GM21367 (cell line): Measurements from ENCODE around the gene ASPHD1.
"Not testable (repeated sequence)": the region's sequence is repeated elsewhere in the genome, so short reads cannot be mapped to it uniquely, and the experiment has no call there.

Source experiments
- ATAC-seq: cut with Tn5 transposase; IDR thresholded peaks from one replicate; pipeline ENCODE4 v1.9.1; 2021; ENCODE audit not compliant: unreplicated experiment

The ASPHD1 gene

GRCh38 chr16:29876594-29877249 is 23.6 kb upstream of the ASPHD1 start:
- no peak for ATAC-seq

- no peak for ATAC-seq
Observed at GRCh38 chr16:29877266-29877961, 22.9 kb upstream of the ASPHD1 start.

DNA sequence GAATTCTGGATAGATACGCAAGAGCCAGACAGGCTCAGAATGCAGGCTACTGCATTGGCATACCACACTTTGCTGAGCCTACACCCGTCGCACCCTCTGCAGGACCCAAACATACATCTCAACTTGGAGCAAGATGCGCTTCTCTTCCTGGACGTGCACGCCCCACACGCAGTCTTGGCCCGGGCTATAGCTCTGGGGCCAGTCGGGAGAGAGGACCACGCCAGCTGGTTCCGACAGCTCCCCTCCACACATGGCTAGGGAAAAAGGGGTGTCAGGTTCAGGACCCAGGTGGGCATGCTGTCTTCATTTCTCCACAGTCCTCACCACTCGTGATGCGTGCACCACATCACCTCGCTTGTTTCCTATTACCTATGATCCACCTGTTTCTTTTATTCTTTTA is 22.1 kb upstream of the ASPHD1 start:
- no peak for ATAC-seq

GRCh38 chr16:29881050-29881449 is 19.2 kb upstream of the ASPHD1 start:
- no peak for ATAC-seq

DNA sequence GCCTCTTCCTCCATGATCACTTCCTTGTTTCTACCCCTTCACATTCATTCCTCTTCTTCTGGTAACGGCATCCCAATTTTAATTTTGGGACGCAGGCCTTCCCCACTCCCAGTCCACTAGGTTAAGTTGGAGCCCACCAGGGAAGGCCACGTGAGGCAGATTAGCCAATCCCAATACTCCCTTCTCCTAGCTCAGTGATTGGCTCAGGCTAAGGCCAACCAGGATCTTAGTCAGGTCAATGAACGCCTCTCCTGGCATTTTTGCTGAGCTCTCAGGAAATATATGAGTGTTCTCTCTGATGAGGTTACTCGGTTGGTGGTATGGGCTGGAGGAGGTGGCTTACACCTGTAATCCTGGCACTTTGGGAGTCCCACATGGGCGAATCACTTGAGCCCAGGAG is 16.3 kb upstream of the ASPHD1 start:
- no peak for ATAC-seq

DNA sequence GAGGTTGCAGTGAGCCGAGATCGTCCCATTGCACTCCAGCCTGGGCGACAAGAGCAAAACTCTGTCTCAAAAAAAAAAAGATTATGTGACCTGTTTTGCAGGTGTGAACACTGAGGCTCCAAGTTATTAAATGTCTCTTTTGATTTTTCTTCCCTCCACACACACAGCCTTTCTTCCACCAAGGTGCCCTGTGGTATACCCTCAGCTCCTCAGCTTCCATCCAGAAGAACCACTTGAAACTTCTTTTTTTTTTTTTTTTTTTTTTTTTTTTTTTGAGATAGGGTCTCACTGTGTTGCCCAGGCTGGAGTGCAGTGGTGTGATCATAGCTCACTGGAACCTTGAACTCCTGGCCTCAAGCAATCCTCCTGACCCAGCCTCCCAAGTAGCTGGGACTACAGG is 10.9 kb upstream of the ASPHD1 start:
- ATAC-seq = not testable (repeated sequence)

GRCh38 chr16:29891525-29892457 is 8.5 kb upstream of the ASPHD1 start:
- ATAC-seq = no peak

DNA sequence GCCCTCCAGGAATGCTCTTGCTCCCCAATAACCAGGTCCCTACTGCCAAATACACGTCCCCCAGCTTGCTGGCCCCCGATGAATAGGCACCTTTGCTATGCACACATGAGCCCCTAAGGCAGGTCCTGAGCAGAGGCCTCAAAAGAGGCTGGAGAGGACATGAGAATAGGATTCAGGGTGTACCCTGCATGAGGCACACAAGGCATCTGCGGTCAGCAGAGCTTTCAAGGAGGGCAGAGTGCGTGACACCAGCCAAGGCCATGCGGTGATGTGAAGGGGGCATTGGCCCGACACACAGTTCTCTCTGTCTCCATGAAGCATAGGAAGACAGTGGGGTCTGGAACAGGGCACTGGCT is 7.9 kb upstream of the ASPHD1 start:
- no peak for ATAC-seq

DNA sequence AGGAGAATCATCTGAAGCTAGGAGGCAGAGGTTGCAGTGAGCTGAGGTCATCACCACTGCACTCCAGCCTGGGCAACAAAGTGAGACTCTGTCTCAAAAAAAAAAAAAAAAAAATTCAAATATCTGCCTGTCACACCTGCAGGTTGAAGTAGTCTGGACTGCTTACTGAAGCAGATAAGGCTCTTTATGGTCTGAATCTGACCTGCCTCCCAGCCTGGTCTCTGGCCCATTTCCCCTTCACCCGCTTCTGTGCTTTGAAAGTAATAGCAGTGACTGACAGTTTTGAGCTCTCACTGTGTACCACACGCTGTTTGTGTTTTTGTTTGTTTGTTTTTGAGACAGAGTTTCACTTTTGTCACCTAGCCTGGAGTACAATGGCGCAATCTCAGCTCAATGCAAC is 6.7 kb upstream of the ASPHD1 start:
- ATAC-seq = no peak

DNA sequence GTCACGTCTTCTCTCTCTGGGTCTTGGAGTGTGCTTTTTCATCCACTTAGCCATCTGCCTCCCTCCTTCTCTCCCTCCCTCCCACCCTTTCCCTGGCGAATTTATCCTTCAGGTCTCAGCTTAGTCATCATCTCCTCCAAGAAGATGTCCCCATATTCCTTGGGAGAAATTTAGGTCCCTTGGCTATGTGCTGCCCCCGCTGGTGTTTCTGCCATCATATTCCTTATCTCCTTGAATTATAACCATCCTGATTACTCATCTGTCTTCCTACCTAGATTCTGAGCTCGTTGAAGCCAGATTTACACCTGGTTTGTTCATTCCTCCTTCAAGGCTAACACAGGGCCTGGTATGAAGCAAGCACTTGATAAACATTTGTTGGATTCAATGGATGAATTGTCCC is 5.9 kb upstream of the ASPHD1 start:
- ATAC-seq = no peak

- no peak for ATAC-seq
Observed at GRCh38 chr16:29896841-29897240, 3.4 kb upstream of the ASPHD1 start.

- ATAC-seq = no peak
Observed at GRCh38 chr16:29897333-29897732, 3.0 kb upstream of the ASPHD1 start.

GRCh38 chr16:29898135-29898803 is 2.0 kb upstream of the ASPHD1 start:
- ATAC-seq = no peak

DNA sequence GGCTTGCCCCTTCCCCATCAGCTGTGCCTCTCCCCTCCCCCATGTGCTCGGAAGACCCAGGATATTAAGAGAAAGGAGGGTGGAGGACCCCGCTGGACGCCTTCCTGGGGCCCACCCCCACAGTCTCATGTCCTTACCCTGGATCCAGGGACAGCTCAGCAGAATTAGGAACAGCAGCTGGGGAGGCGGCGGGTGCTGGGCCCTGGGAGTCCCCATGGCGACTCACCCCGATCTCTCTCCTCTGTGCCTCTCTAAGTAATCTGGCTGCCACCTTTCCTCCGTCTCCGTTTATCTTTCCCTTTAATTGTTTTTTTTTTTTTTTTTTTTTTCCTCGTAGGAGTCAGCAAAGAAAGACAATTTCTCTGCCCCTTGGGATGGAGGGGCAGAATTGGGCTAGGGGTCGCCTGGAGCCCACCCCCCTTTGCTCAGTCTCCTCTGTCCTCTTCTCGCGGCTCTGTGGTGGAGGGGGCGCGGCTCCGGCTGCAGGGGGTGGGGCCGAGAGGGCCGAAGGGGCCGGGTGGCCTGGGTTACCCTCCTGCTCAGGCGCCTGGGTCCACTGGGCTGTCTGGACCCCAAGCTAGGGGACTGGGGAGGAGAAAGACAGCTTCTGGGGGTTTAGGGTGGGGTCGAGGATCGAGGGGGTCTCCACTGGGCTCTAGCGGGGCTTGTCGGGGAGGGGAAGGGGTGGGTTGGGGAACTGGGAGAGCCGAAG is 1.3 kb upstream of the ASPHD1 start:
- ATAC-seq = no peak

- ATAC-seq = no peak
Observed at GRCh38 chr16:29899516-29900101, 679 bp upstream of the ASPHD1 start, which contains the start of gene SEZ6L2. Gene SEZ6L2, minus strand, starts transcription at chr16:29899550. Its CDS starts 531 bp downstream, at chr16:29899019.

DNA sequence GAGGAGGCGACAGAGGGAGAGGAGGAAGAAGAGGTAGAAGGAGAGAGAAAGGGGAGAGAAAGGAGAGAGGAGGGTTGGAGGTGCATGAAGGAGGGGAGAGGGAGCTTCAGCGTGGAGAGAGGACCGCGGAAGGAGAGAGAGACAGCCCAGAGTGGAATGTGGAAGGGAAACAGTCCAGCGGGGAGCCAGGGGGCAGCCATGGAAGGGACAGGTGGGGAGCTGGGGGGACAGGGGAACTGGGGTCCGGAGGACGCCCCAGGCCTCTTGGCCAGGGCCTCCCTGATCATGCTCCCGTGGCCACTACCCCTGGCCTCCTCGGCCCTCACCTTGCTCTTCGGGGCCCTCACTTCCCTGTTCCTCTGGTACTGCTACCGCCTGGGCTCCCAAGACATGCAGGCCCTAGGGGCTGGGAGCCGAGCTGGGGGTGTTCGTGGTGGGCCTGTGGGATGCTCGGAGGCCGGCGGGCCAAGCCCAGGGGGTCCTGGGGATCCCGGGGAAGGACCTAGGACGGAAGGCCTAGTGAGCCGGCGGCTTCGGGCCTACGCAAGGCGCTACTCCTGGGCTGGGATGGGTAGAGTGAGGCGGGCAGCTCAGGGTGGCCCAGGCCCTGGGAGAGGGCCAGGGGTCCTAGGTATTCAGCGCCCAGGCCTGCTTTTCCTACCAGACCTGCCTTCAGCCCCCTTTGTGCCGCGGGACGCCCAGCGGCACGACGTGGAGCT is 759 bp downstream of the ASPHD1 start:
- no peak for ATAC-seq

GRCh38 chr16:29901607-29901945 is 1.3 kb downstream of the ASPHD1 start:
- no peak for ATAC-seq

GRCh38 chr16:29903590-29903989 is 3.3 kb downstream of the ASPHD1 start:
- ATAC-seq = no peak

GRCh38 chr16:29904947-29905346 is 4.7 kb downstream of the ASPHD1 start:
- ATAC-seq = no peak

DNA sequence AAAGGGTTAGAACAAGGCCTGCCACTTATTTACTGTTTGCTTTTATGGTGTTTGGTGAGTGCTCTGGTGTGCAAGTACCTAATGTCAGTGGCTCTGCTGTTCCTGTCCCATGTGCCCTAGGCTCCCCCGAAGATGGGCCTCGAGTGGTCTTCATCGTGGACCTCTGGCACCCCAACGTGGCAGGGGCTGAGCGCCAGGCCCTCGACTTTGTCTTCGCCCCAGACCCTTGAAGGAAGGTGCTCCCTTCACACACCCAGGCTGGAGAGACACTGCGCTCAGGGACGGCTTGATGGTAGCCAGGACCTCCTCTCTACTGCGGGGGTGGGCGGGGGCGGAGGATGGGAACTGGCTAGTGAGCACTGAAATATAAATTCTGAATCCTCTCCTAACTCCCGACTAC is 5.4 kb downstream of the ASPHD1 start:
- no peak for ATAC-seq
